ENCODE measurements around the gene COL4A2. TPM values are rescaled to one million over a fixed set of nuclear protein-coding genes. Genes with fewer than 3 reads are reported as not detected.

Gene COL4A2
- total RNA-seq, 1 experiment from 2014 or later, result 74.5 TPM

GRCh38 chr13:110453797-110454196, 146.7 kb downstream of the COL4A2 start:
- Histone ChIP-seq H3K4me2 (ENCODE audit: low read length) (no peak overlapping the region), H3K36me3 (ENCODE audit: low read depth, low read length) (no peaks in the 10 kb centered on the region), H2AFZ (ENCODE audit: low read length) (no peak overlapping the region), H4K20me1 (ENCODE audit: low read length) (no peaks in the 10 kb centered on the region), H3K9me2 (replicated peaks; ENCODE audit: low read length) (no peaks in the 10 kb centered on the region), H3K27me3 (ENCODE audit: low read length) (no peaks in the 10 kb centered on the region), H3K27ac (ENCODE audit: low read length) (no peak overlapping the region), H3K9ac (ENCODE audit: low read length) (no peak overlapping the region), H3F3A (ENCODE audit: low read length, unreplicated experiment) (no peaks in the 10 kb centered on the region), H3K9me3 (ENCODE audit: low read length) (no peaks in the 10 kb centered on the region), H3K4me1 (ENCODE audit: insufficient read depth, low read length) (peaks cover 16% of the 10 kb centered on the region), H3K4me3 (ENCODE audit: low read length) (no peak overlapping the region), H3K79me2 (ENCODE audit: low read length) (no peaks in the 10 kb centered on the region)
- no peak for DNase-seq
- ChIA-PET CTCF (no interaction called here), POLR2A (ENCODE audit: unreplicated experiment) (no interaction called here)
- intact Hi-C loops (cut with micrococcal nuclease), result no loop called here
- TF ChIP-seq CTCF (conservative IDR thresholded peaks at IDR 0.05; ENCODE audit: low read depth, low read length) (no peak), EZH2 (IDR thresholded peaks at IDR 0.05; ENCODE audit: low read length, unreplicated experiment) (no peak), EZH2phosphoT487 (IDR thresholded peaks at IDR 0.05; ENCODE audit: borderline replicate concordance, low read length) (no peak)
- BruUV-seq (replicated peaks), result no TSS peak
- no peak for ATAC-seq

GRCh38 chr13:110454227-110454859, 147.3 kb downstream of the COL4A2 start:
- H3K9me2 ChIP-seq (replicated peaks; ENCODE audit: low read length), result no peaks in the 10 kb centered on the region
- H3K9ac ChIP-seq (ENCODE audit: low read length), result no peak overlapping the region
- no peak for TF ChIP-seq CTCF (conservative IDR thresholded peaks at IDR 0.05; ENCODE audit: low read depth, low read length)
- no peak for TF ChIP-seq EZH2phosphoT487 (IDR thresholded peaks at IDR 0.05; ENCODE audit: borderline replicate concordance, low read length)
- TF ChIP-seq EZH2 (IDR thresholded peaks at IDR 0.05; ENCODE audit: low read length, unreplicated experiment), result no peak
- H3K4me1 ChIP-seq (ENCODE audit: insufficient read depth, low read length), result peaks cover 11% of the 10 kb centered on the region; the same call in 1 of the 2 replicates
- no peaks in the 10 kb centered on the region for H3K9me3 ChIP-seq (ENCODE audit: low read length)
- H3F3A ChIP-seq (ENCODE audit: low read length, unreplicated experiment), result no peaks in the 10 kb centered on the region
- H3K27ac ChIP-seq (ENCODE audit: low read length), result no peak overlapping the region
- H3K4me3 ChIP-seq (ENCODE audit: low read length), result no peak overlapping the region
- no peaks in the 10 kb centered on the region for H3K36me3 ChIP-seq (ENCODE audit: low read depth, low read length)
- no peak overlapping the region for H3K4me2 ChIP-seq (ENCODE audit: low read length)
- H3K79me2 ChIP-seq (ENCODE audit: low read length), result no peaks in the 10 kb centered on the region
- no peak overlapping the region for H2AFZ ChIP-seq (ENCODE audit: low read length)
- ChIA-PET CTCF (no interaction called here), POLR2A (ENCODE audit: unreplicated experiment) (no interaction called here)
- ATAC-seq (no peak), DNase-seq (no peak)
- intact Hi-C loops (cut with micrococcal nuclease), result no loop called here
- H3K27me3 ChIP-seq (ENCODE audit: low read length), result no peaks in the 10 kb centered on the region
- BruUV-seq (replicated peaks), result no TSS peak
- no peaks in the 10 kb centered on the region for H4K20me1 ChIP-seq (ENCODE audit: low read length)

- Histone ChIP-seq H3K27ac (ENCODE audit: low read length) (no peak overlapping the region), H3K4me1 (ENCODE audit: insufficient read depth, low read length) (peaks cover 11% of the 10 kb centered on the region; the same call in 1 of the 2 replicates), H3K36me3 (ENCODE audit: low read depth, low read length) (no peaks in the 10 kb centered on the region), H3K79me2 (ENCODE audit: low read length) (no peaks in the 10 kb centered on the region), H3K27me3 (ENCODE audit: low read length) (no peaks in the 10 kb centered on the region), H3K9ac (ENCODE audit: low read length) (no peak overlapping the region), H3K9me2 (replicated peaks; ENCODE audit: low read length) (no peaks in the 10 kb centered on the region), H4K20me1 (ENCODE audit: low read length) (no peaks in the 10 kb centered on the region), H2AFZ (ENCODE audit: low read length) (no peak overlapping the region), H3K4me3 (ENCODE audit: low read length) (no peak overlapping the region), H3F3A (ENCODE audit: low read length, unreplicated experiment) (no peaks in the 10 kb centered on the region), H3K9me3 (ENCODE audit: low read length) (no peaks in the 10 kb centered on the region), H3K4me2 (ENCODE audit: low read length) (no peak overlapping the region)
- no peak for DNase-seq
- no peak for TF ChIP-seq EZH2phosphoT487 (IDR thresholded peaks at IDR 0.05; ENCODE audit: borderline replicate concordance, low read length)
- TF ChIP-seq CTCF (conservative IDR thresholded peaks at IDR 0.05; ENCODE audit: low read depth, low read length), result no peak
- no peak for TF ChIP-seq EZH2 (IDR thresholded peaks at IDR 0.05; ENCODE audit: low read length, unreplicated experiment)
- no peak for ATAC-seq
- POLR2A ChIA-PET (ENCODE audit: unreplicated experiment), result no interaction called here
- no TSS peak for BruUV-seq (replicated peaks)
- intact Hi-C loops (cut with micrococcal nuclease), result loop anchor here (5.0 kb wide), 4 partner anchors 47 to 362 kb away; partner anchors contain the start of gene RAB20
- CTCF ChIA-PET, result interaction anchor here (0.8 to 1.0 kb wide), 2 partner anchors 45 to 52 kb away, joined by 3 to 5 read pairs; no protein-coding TSS in a partner anchor
Observed at GRCh38 chr13:110454956-110455355, 147.9 kb downstream of the COL4A2 start.
